K562 (cell line): ENCODE results near the gene CAVIN1. TPM values are rescaled to one million over a fixed set of nuclear protein-coding genes. Genes with fewer than 3 reads are reported as not detected.

ENCODE experiments used
- ADNP ChIP-seq: fragments of 200-800 bp; sonication (Bioruptor generic); IDR thresholded peaks from 2 replicates; pipeline ENCODE4 v1.6.1; 2016; ENCODE audit warnings: missing genetic modification characterization, missing compliant biosample characterization
- EP300 ChIP-seq: IDR thresholded peaks from 2 replicates; pipeline ENCODE4 v1.6.1; 2012; ENCODE audit warnings: low read length, improper control_type of control experiment
- FOXM1 ChIP-seq, 2 experiments: fragments of 450-650 bp in 1 of 2; sonication (generic) in 1 of 2; formaldehyde crosslinking in 1 of 2; IDR thresholded peaks; 2 replicates each; pipeline versions ENCODE4 v1.6.1 to v1.9.0; 2017 to 2022; ENCODE audit warnings: low read depth in 2 of 2, mild to moderate bottlenecking in 2 of 2, missing genetic modification reagents in 1 of 2, moderate library complexity in 1 of 2
- FOXP1 ChIP-seq: sonication (generic); formaldehyde crosslinking; IDR thresholded peaks from 2 replicates; pipeline ENCODE4 v1.8.0; 2022; ENCODE audit warnings: mild to moderate bottlenecking, missing genetic modification reagents
- MBD1 ChIP-seq: fragments of 250-450 bp; sonication (Bioruptor Pico); IDR thresholded peaks from 2 replicates; pipeline ENCODE4 v1.8.0; 2022; ENCODE audit warnings: inconsistent platforms
- MBD2 ChIP-seq: sonication (generic); IDR thresholded peaks from 2 replicates; pipeline ENCODE4 v1.6.1; 2016; ENCODE audit warnings: low read depth, borderline replicate concordance
- PHTF2 ChIP-seq: fragments of 250-450 bp; sonication (Bioruptor Pico); IDR thresholded peaks from 2 replicates; pipeline ENCODE4 v1.5.0; 2021; ENCODE audit warnings: mild to moderate bottlenecking
- RBBP5 ChIP-seq: fragments of 200-600 bp; sonication (generic); IDR thresholded peaks from 2 replicates; pipeline ENCODE4 v1.6.1; 2012; ENCODE audit warnings: borderline replicate concordance, mild to moderate bottlenecking, low read length, control low read depth, inconsistent platforms; ENCODE audit not compliant: insufficient read depth, poor library complexity, severe bottlenecking
- SAFB2 ChIP-seq: fragments of 200-400 bp; formaldehyde crosslinking; IDR thresholded peaks from 2 replicates; pipeline ENCODE4 v1.6.1; 2018; ENCODE audit warnings: borderline replicate concordance, low read length, low read depth, moderate library complexity; ENCODE audit not compliant: severe bottlenecking
- SREBF1 ChIP-seq: fragments of 150-350 bp; IDR thresholded peaks from 2 replicates; pipeline ENCODE4 v1.6.1; 2014; ENCODE audit warnings: antibody characterized with exemption, low read depth, low read length, borderline replicate concordance
- SRSF7 ChIP-seq: fragments of 200-400 bp; formaldehyde crosslinking; optimal IDR thresholded peaks from 2 replicates; pipeline ENCODE3; 2017; ENCODE audit warnings: mild to moderate bottlenecking, low read depth, low read length
- STAT6 ChIP-seq: sonication (generic); formaldehyde crosslinking; IDR thresholded peaks from 2 replicates; pipeline ENCODE4 v1.8.1; 2023; ENCODE audit warnings: mild to moderate bottlenecking, missing genetic modification reagents
- TBL1XR1 ChIP-seq, 2 experiments: IDR thresholded peaks; 2 replicates each; pipeline ENCODE4 v1.6.1; 2012; ENCODE audit warnings: improper control_type of control experiment in 2 of 2, low read length in 2 of 2, mild to moderate bottlenecking in 1 of 2
- ZBTB5 ChIP-seq: fragments of 450-650 bp; IDR thresholded peaks from 2 replicates; pipeline ENCODE4 v1.6.1; 2017; ENCODE audit warnings: antibody characterized with exemption
- ZBTB9 ChIP-seq: fragments of 450-650 bp; formaldehyde crosslinking; IDR thresholded peaks from 2 replicates; pipeline ENCODE4 v1.4.0; 2020; ENCODE audit warnings: mild to moderate bottlenecking, moderate library complexity
- ZKSCAN8 ChIP-seq: fragments of 200-800 bp; sonication (Bioruptor generic); IDR thresholded peaks from 2 replicates; pipeline ENCODE4 v1.6.1; 2016; ENCODE audit warnings: missing genetic modification characterization, missing compliant biosample characterization
- polyA plus RNA-seq, 8 experiments: library from polyadenylated mRNA; depleted of rRNA in 4 of 8; stranded (reverse) in 5 of 8; unstranded in 3 of 8; fragments of >200 nt; fragmentation: Nextera tagmentation in 2 of 8; fragmentation: Illumina TruSeq in 1 of 8; extraction: Ambion mirVana in 2 of 8; extraction: Trizol in 1 of 8; gene quantifications; 2 replicates each; pipeline versions ENCODE4 v1.2.1 to v1.2.3, GENCODE V29; 2011 to 2014; ENCODE audit warnings: inconsistent platforms in 1 of 8, missing spikeins in 1 of 8
- total RNA-seq, 7 experiments: library from RNA; depleted of rRNA in 6 of 7; stranded (reverse); fragments of >200 nt in 6 of 7; fragmentation: Illumina TruSeq in 2 of 7; extraction: Trizol in 2 of 7; gene quantifications; 2 replicates each; pipeline versions ENCODE4 v1.2.1 to v1.2.3, GENCODE V29; 2011 to 2021; ENCODE audit warnings: low replicate concordance in 1 of 7

Gene CAVIN1
- total and polyA plus RNA-seq, 9 of the 15 experiments (the other 6 are each of a cell fraction or from before 2014, with no cell fraction given): 6.8 to 162 (median 74.5) TPM

- TF ChIP-seq ZBTB9 (CRISPR knock-in tag) (no peak), ADNP (tag) (peak; percentile 76), TBL1XR1 (IDR thresholded peaks at IDR 0.05; ENCODE audit: low read length in 2 of 2) (peak in 1 of 2 experiments; percentile 62; a peak in 1 of 4 replicates), MBD2 (no peak), FOXP1 (no peak), PHTF2 (CRISPR knock-in tag) (no peak), SRSF7 (no peak), STAT6 (no peak), MBD1 (CRISPR knock-in tag) (no peak), RBBP5 (no peak), SAFB2 (no peak), EP300 (peak; percentile 73), SREBF1 (no peak), FOXM1 (IDR thresholded peaks at IDR 0.05; ENCODE audit: low read depth) (peak; percentile 70), FOXM1 (CRISPR knock-in tag; IDR thresholded peaks at IDR 0.05; ENCODE audit: low read depth) (no peak), ZBTB5 (no peak), ZKSCAN8 (0 out of 2 replicates have a peak, but pooled peaks have one; percentile 71)
Observed at GRCh38 chr17:42456223-42457106, 33.4 kb upstream of the CAVIN1 start (continued).
